ENCODE data around the gene RPL19.
A peak's percentile ranks its signal among the peaks of the same experiment; 100 is the strongest.

The RPL19 gene

DNA sequence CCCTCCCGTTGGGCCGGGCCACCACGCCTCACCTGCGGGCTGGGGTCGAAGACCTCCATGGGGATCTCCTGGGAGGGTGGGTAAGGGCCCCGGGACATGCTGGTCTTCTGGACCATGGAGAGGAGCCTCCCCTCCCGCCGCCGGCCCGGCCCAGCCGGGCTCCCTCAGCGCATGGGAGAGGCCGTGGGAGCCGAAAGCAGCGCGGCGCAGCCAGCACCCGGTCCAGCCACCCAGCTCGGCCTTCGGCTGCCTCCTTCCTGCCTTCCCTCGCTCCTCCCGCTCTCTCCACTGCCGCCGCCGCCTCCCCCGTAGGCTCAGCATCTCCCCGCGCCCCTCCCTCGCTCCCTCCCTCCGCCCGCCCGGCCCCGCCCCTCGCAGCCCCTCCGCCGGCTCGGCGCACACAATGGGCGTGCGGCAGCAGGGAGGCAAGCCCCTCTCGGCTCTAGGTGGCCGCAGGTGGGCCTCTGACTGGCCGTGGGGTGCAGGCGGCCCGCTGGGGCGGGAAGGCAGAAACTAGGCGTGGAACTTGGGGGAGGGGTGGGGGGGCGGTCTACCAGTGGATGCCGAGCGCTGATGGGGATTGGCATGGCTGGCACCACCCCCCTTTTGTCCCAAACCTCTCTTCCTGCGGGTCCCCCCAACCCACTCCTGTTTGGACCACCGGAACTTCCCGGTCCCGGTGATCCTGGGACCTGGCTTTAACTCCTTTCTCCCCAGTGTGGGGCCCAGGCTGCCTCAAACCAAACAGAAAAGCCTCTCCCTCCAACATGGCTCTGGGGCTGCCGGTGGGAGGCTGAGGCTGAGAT is 2.5 kb upstream of the RPL19 start, which contains the start of gene CACNB1:
CACNB1 (minus strand) TSS at position 290 of the 806 bp plus-strand sequence; CDS start at position 116, 174 bp downstream.
- H3K27me3 ChIP-seq = no peaks in the 10 kb centered on the region
- peaks cover 10% of the 10 kb centered on the region; the same call in 1 of the 2 replicates for H3K4me1 ChIP-seq
- TF ChIP-seq, protein P1, sequence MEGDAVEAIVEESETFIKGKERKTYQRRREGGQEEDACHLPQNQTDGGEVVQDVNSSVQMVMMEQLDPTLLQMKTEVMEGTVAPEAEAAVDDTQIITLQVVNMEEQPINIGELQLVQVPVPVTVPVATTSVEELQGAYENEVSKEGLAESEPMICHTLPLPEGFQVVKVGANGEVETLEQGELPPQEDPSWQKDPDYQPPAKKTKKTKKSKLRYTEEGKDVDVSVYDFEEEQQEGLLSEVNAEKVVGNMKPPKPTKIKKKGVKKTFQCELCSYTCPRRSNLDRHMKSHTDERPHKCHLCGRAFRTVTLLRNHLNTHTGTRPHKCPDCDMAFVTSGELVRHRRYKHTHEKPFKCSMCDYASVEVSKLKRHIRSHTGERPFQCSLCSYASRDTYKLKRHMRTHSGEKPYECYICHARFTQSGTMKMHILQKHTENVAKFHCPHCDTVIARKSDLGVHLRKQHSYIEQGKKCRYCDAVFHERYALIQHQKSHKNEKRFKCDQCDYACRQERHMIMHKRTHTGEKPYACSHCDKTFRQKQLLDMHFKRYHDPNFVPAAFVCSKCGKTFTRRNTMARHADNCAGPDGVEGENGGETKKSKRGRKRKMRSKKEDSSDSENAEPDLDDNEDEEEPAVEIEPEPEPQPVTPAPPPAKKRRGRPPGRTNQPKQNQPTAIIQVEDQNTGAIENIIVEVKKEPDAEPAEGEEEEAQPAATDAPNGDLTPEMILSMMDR (IDR thresholded peaks at IDR 0.05; ENCODE audit: low read depth, low read length) = no peak
- H3K4me3 ChIP-seq (ENCODE audit: low read depth, low read length) = peak within 1 kb of the TSS; percentile 77
- peaks cover 29% of the 10 kb centered on the region for H3K36me3 ChIP-seq
- H3K9me3 ChIP-seq = no peaks in the 10 kb centered on the region
- peak; percentile 91 for DNase-seq

DNA sequence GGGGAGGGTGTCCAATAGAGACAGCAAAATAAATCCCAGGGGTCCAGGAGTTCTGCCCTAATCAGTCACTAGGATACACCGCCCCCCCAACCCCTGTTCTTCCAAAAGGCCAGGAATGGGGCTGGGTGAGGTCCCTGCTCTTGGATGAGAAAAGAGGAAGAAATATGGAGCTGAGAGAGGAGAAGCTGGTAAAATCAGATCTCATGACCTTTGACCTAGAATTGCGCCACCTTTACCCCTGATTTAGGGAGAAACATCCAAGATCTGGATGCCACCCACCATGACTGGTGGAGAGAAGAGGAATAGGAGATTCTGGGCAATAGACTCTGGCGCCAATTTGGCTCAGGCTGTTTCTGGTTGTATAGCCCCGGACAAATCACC is 1.9 kb upstream of the RPL19 start:
- peaks cover 10% of the 10 kb centered on the region; the same call in 1 of the 2 replicates for H3K4me1 ChIP-seq
- peak overlapping the region; percentile 77 for H3K4me3 ChIP-seq (ENCODE audit: low read depth, low read length)

DNA sequence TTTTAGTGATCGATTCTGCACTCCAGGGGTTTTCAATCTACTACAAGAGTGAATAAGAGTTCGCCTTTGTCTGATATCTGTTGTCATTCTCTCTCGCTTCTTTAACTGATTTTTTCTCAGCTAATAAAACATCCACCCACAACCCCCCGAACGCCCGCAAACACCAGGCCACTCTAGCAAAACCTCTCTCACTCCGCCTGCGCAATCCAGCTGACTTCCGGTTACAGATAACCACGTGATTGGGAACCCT is 338 bp upstream of the RPL19 start:
- H3K36me3 ChIP-seq = peaks cover 43% of the 10 kb centered on the region
- peak overlapping the region; percentile 98 for H3K4me3 ChIP-seq (ENCODE audit: low read depth, low read length)
- no peaks in the 10 kb centered on the region for H3K9me3 ChIP-seq
- DNase-seq = peak; percentile 90
- TF ChIP-seq, protein P1 (IDR thresholded peaks at IDR 0.05; ENCODE audit: low read depth, low read length) = no peak
- H3K27me3 ChIP-seq = no peaks in the 10 kb centered on the region
- H3K4me1 ChIP-seq = peaks cover 6% of the 10 kb centered on the region; the same call in 1 of the 2 replicates

More for the DNA sequence above, 1.9 kb upstream of the RPL19 start:
- DNase-seq = no peak
- TF ChIP-seq, protein P1 (IDR thresholded peaks at IDR 0.05; ENCODE audit: low read depth, low read length) = no peak
- Histone ChIP-seq H3K36me3 (peaks cover 34% of the 10 kb centered on the region), H3K27me3 (no peaks in the 10 kb centered on the region), H3K9me3 (no peaks in the 10 kb centered on the region)

DNA sequence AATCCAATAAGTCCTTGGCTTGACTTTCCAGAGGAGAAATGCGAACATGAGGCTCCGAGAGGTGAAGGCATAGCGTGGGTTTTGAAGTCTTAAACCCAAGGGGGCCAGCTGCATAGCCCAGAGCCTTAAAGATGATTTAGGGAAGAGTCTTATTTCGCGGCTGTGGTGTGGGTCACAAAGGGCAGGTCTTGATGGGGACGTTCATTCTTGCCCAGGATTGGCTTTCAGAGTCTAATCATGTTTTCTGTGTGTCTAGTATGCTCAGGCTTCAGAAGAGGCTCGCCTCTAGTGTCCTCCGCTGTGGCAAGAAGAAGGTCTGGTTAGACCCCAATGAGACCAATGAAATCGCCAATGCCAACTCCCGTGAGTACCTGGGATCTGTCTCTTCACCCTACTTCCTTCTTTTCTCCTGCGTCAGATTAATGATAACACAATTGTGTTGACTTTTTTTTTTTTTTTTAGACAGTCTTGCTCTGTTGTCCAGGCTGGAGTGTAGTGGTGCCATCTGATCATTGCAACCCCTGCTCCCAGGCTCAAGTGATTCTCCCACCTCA is 951 bp downstream of the RPL19 start:
- TF ChIP-seq, protein P1 (IDR thresholded peaks at IDR 0.05; ENCODE audit: low read depth, low read length) = no peak
- H3K27me3 ChIP-seq = no peaks in the 10 kb centered on the region
- H3K4me1 ChIP-seq = peaks cover 3% of the 10 kb centered on the region; the same call in 1 of the 2 replicates
- peak overlapping the region; percentile 98 for H3K4me3 ChIP-seq (ENCODE audit: low read depth, low read length)
- H3K36me3 ChIP-seq = peaks cover 48% of the 10 kb centered on the region
- no peaks in the 10 kb centered on the region for H3K9me3 ChIP-seq
- DNase-seq = no peak

DNA sequence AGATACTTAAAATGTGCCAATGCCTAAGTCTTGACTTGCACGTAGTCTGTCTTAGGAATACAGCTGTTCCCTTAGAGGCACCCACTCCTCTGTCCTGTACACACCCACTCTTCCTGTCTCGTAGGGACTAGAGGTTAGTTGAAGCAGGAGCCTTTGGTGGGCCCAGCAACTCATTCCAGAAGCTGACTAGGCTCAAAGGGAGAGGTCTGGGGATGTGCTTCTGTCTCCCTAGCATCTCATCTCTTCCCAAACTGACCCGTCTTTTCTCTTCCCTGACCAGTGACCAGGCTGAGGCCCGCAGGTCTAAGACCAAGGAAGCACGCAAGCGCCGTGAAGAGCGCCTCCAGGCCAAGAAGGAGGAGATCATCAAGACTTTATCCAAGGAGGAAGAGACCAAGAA is 4.2 kb downstream of the RPL19 start:
- Histone ChIP-seq H3K4me3 (ENCODE audit: low read depth, low read length) (no peak overlapping the region), H3K9me3 (no peaks in the 10 kb centered on the region), H3K4me1 (peaks cover 13% of the 10 kb centered on the region), H3K36me3 (peaks cover 48% of the 10 kb centered on the region), H3K27me3 (no peaks in the 10 kb centered on the region)
- TF ChIP-seq, protein P1 (IDR thresholded peaks at IDR 0.05; ENCODE audit: low read depth, low read length) = no peak
- no peak for DNase-seq

DNA sequence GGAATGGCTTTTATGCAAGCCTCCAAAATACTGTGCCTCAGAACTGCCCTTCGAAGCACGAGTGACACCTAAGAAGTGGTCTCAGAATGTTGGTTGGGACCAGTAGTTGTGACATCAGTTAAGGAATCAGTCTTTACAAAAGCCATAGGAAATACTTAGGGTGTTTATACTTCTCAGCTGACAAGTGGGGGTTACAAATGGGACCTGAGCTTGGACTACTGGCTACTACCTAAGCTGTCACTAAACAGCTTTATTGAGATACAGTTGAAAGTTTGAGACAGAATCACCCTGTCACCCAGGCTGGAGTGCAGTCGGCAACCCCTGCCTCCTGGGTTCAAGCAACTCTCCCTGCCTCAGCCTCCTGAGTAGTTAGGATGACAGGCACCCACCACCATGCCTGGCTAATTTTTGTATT is 5.0 kb downstream of the RPL19 start:
- H3K36me3 ChIP-seq = peaks cover 48% of the 10 kb centered on the region
- H3K4me3 ChIP-seq (ENCODE audit: low read depth, low read length) = no peak overlapping the region
- no peaks in the 10 kb centered on the region for H3K9me3 ChIP-seq
- TF ChIP-seq, protein P1 (IDR thresholded peaks at IDR 0.05; ENCODE audit: low read depth, low read length) = no peak
- peaks cover 15% of the 10 kb centered on the region for H3K4me1 ChIP-seq
- DNase-seq = no peak
- H3K27me3 ChIP-seq = peaks cover 5% of the 10 kb centered on the region; the same call in 1 of the 2 replicates

Data from BE2C (cell line).